NCI-H2081 treated with DMSO at 0.1 percent for 48 hours (cell line): Measurements from ENCODE around the gene PRKAB2.
"Not testable (repeated sequence)": the region's sequence is repeated elsewhere in the genome, so short reads cannot be mapped to it uniquely, and the experiment has no call there.

Experiments
- DNase-seq: peaks from one replicate; lab custom pipeline; 2025; lab: John Stamatoyannopoulos, UW

The PRKAB2 gene, protein sequence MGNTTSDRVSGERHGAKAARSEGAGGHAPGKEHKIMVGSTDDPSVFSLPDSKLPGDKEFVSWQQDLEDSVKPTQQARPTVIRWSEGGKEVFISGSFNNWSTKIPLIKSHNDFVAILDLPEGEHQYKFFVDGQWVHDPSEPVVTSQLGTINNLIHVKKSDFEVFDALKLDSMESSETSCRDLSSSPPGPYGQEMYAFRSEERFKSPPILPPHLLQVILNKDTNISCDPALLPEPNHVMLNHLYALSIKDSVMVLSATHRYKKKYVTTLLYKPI

DNA sequence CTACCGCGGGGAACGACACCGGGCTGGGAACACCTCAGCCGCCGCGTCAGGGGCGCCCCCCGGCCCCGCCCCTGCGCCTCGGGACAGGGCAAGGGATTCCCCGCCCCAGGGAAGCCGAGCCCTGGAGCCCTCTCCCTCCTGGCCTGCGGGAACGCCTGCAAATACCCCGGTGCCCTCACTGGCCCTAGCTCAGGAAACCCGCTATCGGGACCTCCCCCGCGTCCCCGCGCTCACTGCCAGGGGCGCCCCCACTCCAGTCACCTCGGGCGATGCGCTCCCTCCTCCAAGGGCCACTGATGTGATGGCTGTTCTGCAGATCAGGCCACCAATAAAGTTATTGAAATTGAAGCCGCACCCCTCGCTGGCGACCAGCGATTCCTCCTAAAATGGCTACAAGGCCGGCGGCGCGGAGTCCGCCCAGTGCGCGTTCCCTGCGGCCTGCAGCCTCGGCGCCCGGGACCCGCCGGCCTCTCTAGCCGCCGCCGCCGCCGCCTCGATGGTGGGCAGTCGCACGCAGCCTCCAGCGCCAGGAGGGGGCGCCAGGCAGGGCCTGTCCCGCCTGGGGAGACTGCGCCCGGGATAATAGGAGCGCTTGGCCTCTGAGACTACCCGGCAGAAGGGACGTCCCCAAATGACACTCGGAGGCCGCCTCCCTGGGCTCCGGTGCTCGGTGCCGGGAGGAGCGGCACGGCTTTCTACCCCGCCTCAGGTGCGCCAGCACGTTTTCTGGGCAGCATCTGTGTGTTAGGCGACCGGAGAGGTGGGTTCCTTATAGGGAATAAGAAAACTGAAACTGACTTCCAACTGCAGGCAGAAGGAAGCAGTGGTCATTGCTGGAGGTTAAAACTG is at the start of gene PRKAB2:
PRKAB2 (minus strand) TSS at position 303 of the 849 bp plus-strand sequence. CDS start 326 bp downstream, outside the sequence.
- peak; percentile 92 for DNase-seq

DNA sequence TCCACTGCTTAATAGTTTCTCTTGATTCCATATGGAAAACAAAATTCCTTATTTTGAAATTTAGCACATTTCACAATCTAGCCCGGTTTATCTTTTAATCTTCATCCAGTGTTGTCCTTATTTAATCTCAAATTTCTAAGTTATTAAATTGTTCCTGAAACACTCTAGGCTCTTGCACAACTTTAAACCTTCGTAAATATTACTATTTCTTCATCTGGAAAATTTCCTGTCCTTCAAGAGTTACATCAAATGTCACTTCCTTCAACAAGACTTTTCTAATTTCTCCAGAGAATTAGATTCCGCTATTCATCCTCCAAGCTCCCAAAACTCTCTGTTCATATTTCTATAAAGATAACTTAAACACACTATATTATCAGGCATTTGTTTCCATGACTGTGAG is 46.3 kb upstream of the PRKAB2 start:
- no peak for DNase-seq

DNA sequence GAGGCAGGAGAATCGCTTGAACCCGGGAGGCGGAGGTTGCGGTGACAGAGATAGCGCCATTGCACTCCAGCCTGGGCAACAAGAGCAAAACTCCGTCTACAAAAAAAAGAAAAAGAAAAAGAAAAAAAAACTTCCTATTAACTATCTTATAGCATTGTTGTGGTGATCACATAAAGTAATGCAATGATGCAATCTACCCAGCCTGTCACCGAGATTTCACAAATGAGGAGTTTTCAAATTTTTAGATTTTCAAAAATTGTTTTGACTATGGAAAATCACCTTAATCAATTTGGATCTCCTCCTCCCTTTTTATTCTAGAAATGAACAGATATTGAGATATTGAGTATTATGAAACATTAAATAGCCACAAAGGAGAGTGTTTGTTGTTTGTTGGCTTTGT is 44.9 kb upstream of the PRKAB2 start:
- DNase-seq, result no peak

DNA sequence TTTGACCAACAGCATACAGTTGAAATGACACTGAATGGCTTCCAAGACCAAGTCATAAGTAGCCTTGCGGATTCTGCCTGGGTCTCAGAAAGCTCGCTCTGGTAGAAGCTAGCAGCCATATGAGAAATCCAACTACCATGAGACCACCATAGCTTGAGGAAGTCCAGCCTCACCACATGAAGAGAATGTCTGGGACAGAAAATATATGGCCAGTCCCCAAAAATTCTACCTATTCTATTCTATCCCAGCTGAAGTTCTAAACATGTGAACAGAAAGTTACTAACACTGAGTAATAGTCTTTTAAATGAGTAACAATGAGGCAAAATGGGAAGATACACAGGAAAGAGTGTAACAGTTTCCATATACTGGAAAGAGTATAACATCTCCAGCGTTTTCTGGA is 43.9 kb upstream of the PRKAB2 start:
- DNase-seq, result no peak

DNA sequence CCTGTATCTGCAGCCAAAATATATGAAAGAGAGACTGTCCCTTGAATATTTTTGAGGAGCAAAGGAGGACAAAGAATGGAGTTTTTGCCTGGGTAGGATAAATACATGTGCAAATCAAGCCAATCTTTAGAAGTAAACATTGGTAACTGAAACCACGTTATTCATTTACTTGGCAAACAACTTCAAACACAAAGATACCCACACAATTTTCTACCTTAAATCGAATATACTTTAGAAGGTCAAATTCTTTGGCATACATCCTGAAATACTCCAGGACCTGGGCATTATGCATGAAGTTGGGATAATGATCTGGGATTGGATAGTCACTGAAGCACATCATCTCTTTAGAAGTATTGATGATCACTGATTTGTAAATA is 43.3 kb upstream of the PRKAB2 start:
- no peak for DNase-seq

DNA sequence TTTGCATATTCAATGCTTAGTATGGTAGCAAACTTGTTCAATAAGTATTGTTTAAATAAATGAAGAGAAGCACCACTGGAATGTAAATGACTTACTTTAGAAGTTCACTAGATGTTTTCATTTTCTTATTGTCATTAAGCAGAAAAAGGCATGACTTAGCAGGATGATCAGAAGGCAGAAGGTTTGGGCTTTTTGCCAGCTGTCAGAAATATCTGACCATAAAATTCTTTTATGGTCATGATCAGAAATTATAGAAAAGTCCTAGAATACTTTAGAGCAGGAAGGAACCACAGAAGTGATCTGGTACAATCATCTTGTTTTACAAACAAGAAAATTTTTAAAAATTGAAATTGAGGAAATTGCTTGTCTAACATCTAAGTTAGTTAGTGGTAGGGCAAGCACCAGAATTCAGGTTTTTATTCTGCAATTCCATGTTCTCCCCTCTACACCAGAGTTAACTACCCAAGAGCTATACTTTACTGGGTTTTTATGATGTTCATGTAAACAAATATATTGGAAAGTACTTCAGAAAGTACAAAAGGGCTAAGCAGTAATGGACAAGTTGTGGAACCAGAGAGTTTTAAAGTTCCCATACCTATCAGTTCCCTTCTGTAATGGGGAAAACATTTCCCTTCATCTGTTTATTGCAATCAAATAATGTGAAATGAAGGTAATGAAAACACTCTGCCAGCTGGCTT is 42.7 kb upstream of the PRKAB2 start:
- DNase-seq, result no peak

DNA sequence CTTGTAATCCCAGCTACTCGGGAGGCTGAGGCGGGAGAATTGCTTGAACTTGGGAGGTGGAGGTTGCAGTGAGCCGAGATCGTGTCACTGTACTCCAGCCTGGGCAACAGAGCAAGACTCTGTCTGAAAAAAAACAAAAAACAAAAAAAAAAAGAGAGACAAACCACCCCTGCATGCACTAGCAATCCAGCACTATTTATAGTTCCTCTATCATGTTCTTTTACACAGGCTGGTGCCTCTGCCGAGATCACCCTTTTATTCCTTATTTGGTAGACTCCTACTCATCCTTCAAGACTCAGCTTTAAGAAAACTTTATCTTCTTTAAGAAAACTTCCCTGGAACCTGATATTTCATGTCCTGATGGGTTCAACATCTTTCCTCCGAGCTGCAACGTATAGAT is 42.1 kb upstream of the PRKAB2 start:
- DNase-seq, result no peak

DNA sequence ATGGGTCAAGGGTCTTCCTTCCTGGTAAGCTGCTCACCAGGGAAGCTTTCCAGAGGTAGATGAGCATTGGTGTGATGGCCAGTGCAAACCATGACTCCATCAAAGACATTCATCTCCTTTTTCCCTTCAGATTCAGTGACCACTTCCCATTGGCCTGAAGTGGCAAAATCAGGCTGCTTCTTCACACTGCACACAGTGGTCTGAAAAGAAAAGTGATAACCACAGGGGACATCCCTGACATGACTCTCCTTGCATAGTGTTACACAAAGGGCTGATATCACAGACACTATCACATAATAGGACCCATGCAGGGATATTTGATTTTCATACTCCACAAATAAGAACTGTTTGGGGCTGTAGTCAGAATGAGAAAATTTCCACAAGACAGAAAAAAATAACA is 41.0 kb upstream of the PRKAB2 start:
- DNase-seq, result no peak

DNA sequence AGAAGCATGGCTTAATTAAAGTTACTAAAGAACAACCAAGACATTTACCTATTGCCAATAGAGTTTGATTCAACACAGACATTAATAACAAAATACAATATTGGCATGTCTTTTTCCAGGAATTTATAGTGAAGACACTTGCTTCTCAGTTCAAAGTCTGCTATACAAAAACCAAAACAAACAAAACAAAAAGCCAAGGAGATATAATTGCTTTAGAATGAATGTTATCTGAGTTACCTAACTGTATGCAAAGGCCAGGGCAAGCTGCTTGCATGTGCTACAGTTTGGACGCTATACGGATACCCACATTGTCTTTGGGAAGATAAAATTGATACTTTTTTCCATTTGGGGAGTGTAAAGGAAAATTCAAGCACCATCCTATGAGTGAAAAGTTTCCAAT is 39.3 kb upstream of the PRKAB2 start:
- DNase-seq, result no peak

DNA sequence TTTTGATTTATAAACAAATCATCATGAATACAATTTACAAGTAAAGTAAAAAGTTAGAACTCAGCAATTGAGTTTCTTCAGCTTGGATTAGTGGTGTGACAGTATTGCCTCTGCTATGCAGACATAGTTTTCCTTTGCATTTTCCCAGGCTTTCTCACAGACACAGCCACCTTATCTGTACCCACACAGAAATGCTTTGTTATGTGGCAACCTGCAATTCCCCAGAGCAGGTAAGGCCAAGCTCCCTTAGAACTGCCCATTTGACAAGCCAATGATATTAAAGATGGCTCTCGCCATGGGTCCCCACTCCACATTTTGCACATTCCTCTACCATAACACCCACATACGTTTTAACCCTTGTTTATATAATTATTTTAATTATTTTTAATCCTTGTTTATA is 38.7 kb upstream of the PRKAB2 start:
- no peak for DNase-seq

DNA sequence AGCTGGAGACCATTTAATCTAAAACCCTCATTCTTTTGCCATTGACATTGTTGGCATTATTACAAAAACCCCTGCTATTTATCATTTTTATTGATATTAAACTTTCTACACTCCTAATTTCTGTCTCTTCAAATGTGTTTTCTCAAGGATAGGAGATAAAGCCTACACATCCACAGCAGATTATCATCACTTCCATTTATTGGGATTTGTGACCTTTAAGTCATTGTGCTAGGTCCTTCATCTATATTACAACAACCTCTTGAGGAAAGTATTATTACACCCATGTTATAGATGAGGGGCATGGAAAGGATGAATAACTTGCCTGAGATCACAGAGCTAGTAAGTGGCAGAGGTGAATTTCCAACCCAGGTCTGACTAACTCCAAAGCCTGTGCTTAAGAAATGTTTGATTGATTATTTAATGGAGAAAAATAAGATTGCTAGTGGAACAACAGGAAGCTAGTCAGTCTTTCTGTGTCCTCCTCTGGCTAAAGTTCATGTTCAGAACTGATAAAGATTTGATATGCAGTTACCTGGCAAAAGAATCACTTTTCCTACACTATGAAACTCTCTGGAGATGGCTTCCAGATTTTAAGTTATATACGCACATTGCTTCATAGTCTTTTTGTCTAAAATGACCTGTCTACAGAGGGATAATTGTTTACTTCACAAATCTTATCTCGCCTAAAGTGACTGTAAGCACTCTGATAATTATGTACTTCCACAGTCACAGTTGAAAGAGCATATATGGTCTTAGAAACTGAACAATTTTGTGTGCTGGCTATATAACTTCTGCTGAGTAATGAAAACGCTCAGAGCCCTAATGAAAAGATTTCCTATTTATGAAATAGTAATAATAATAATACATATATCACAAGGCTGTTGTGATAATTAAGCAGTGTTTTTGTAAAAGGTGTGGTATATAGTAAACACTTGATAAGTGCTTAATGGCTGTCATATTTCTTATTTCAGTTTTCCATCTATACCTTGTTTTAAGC is 37.9 kb upstream of the PRKAB2 start:
- no peak for DNase-seq

DNA sequence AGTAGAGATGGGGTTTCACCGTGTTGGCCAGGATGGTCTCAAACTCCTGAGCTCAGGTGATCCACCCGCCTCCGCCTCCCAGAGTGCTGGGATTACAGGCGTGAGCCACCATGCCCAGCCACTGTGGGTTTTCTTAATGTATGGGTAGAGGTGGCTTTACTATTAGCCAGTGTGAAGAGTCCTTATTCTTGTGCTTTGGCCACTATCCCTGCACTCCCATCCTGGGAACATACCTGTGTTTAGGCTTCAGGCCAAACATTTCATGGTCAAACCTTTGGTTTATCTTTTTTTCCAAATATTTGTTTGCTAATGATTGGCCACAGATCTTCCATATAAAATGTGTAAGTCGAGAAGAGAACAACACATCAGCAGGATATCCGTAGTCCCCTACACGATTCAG is 36.3 kb upstream of the PRKAB2 start:
- DNase-seq, result no peak

DNA sequence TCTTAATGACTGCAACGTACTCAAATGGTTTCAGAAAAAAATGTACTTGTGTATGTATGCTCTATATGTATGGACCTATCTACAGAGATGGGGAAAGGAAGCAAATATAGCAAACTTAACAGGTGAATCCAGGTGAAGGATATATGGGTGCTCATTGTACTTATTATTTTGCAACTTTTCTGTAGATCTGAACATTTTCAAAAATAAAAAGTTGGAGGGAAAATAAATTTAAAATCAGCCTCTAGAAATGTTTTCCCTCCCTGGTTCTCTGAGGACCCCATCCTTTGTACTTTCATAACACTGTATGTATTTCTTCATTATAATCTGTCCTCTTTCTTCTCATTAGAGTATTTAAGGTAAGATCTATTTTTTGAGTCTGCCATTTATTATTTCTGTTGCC is 34.9 kb upstream of the PRKAB2 start:
- DNase-seq, result no peak

DNA sequence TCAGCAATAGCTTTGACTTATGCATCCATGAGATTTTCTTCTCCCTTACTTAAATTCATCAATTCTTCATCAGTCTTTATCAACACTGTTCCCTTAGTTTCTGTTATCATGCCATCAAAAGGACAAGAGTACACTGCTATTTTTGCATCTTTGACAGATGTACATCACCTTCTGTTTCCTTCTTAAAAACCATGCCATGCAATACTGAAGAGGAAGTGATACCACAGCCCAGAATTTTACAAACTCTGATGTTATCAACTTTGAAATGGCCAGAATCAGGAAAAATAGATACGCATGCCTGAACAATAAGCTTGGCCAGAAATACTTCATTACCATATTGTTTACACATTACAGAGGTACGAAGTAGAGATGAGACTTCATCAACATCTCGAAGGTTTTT is 31.8 kb upstream of the PRKAB2 start:
- DNase-seq, result no peak

DNA sequence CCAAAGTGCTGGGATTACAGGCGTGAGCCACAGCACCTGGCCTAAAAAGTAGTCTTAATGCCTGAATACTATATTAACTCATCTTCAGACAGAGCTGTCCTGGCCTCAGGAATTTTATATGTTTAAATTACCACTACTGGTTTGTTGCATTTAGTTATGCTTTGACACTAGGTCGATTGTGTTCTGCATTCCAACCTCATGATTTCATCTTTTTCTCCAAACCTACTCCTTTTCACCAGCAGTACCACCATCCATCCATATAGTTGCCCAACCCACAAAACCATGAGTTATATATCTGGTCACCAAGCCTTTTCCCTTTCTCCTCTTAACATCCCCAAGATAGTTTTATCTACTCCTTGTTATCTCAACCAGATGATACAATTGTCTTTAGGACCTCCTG is 30.3 kb upstream of the PRKAB2 start:
- DNase-seq, result no peak

DNA sequence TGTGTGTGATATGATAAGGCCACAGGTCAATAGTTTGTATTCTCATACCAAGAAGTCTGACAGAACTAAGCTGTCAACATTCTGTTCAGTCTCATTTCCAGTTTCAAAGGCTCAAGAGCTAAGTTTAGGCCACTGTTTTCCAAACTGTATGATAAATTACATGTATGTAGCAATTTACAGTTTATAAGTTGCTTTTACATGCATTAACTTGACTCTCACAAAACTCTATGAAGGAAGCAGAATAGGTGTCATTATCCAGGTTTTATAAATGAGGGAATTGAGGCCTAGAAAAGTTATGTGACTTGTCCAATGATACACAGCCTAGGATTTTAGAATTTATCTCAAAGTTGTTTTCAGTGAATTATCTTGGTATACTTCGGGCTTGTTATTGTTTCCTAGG is 29.5 kb upstream of the PRKAB2 start:
- DNase-seq, result no peak

DNA sequence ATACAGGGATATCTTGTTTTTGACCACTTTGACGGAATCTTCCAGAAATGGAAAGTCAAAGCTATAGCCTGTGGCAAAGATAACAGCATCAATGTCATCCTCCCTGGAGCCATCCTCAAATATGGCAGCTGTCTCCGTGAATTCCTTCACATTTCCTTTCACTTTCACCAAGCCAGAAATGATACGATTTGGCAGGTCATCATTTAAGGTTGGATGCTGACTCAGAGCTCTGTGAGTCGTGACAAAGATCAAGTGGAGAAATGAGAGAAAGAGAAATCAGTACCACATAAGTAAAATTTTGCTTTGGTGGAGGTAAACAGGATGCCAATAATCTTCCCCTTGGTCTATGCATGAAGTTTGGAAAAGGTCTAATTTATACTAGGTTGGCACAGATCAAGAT is 29.0 kb upstream of the PRKAB2 start:
- no peak for DNase-seq

DNA sequence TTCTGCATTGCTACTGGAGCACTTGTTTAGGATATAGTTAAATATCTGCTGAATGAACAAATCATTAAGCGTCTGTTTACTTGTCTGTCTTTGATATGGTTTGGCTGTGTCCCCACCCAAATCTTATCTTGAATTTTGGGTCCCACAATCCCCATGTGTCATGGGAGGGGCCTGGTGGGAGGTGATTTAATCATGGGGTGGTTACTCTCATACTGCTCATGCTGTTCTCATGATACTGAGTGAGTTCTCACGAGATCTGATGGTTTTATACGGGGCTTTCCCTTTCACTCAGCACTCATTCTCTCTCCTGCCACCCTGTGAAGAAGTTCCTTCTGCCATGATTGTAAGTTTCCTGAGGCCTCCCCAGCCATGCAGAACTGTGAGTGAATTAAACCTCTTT is 25.1 kb upstream of the PRKAB2 start:
- not testable (repeated sequence) for DNase-seq

DNA sequence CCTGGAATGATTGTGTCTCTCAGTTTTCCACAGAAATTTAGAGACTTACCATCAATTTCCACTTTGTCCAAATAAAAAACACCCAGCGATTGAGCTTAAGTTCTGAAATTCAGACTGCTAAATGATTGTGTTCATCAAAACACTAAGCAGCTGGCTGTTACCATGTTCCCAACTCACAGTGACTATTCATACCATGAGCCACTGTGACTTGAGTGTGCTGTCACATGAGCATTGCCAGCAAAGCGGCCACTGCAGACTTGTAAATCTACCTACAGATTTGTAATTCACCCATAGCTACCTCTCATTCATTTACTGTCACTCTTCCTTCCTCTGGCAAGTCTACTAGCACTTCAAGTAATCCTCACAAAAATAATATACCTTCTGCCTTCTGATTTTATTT is 17.2 kb upstream of the PRKAB2 start:
- no peak for DNase-seq

DNA sequence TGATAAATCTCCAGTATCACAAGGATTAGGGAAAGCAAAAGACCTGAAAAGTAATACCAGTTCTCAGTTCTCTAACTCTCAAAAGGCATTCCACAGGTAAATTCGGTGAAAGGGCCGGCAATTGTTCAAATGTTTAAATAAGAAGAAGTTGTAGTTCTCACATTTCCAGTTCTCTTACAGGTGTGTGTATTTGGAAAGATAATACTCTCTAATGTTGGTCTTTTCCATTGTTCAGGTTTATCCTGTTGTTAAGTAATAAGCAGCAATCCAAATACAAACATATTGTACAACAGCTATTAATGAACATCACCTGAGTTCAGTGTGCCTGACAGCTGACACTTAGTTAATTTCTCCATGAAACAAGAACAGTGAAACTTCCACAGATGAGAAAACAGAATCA is 13.2 kb upstream of the PRKAB2 start:
- no peak for DNase-seq

DNA sequence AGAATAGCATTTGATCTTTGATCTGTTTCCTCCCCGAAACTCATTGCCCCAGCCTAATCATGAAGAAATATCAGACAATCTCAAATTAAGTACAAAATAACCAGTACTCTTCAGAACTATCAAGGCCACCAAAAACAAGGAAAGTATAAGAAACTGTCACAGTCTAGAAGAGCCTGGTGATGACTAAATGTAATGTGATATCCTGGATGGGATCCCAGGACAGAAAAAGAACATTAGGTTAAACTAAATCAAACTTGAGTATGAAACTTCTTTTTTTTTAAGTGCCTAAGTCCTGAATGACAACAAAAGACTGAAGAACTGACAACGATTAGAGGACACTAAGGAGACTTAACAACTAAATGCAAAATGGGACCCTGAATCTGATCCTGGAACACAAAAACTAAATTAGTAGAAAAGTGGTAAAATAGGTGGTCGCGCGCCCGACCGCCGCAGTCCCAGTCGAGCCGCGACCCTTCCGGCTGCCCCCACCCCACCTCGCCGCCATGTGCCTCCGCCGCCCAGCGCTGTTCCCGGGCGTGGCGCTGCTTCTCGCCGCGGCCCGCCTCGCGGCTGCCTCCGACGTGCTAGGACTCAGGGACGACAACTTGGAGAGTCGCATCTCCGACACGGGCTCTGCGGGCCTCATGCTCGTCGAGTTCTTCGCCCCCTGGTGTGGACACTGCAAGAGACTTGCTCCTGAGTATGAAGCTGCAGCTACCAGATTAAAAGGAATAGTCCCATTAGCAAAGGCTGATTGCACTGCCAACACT is 5.5 kb upstream of the PRKAB2 start:
- no peak for DNase-seq
